Vagina (tissue), 2 donors: Measurements from ENCODE around the gene NUBPL. TPM values are rescaled to one million over a fixed set of nuclear protein-coding genes. Genes with fewer than 3 reads are reported as not detected.

Experiments used
- DNase-seq, 2 donors: peaks; one replicate each; pipeline ENCODE4 v3.0.0-alpha.2; 2017; ENCODE audit errors: extremely low spot score in 2 of 2
- H3K27ac ChIP-seq: fragments of 200-600 bp; sonication (generic); one replicate; pipeline ENCODE4 v1.5.1; 2019
- H3K27me3 ChIP-seq: fragments of 200-600 bp; sonication (generic); one replicate; pipeline ENCODE4 v1.5.1; 2019
- H3K36me3 ChIP-seq, 2 donors: fragments of 200-600 bp; sonication (generic); one replicate each; pipeline ENCODE4 v1.5.1; 2017 to 2019
- H3K4me1 ChIP-seq: fragments of 200-600 bp; sonication (generic); one replicate; pipeline ENCODE4 v1.5.1; 2019
- H3K4me3 ChIP-seq, 2 donors: fragments of 200-600 bp; sonication (generic); 1 replicate in 1 of 2; 2 replicates in 1 of 2; pipeline ENCODE4 v1.5.1; 2016 to 2019
- H3K9me3 ChIP-seq: fragments of 200-600 bp; sonication (generic); one replicate; pipeline ENCODE4 v1.5.1; 2019
- CTCF ChIP-seq, 3 experiments: fragments of 450-650 bp in 2 of 3; fragments of 200-600 bp in 1 of 3; sonication (generic) in 1 of 3; IDR thresholded peaks; one replicate each; pipeline ENCODE4 v1.5.1; 2017 to 2019; ENCODE audit warnings: antibody characterized with exemption in 3 of 3, mild to moderate bottlenecking in 2 of 3, moderate library complexity in 2 of 3
- POLR2A ChIP-seq, 2 donors: fragments of 450-650 bp; IDR thresholded peaks; one replicate each; pipeline ENCODE4 v1.6.1; 2017; ENCODE audit warnings: antibody characterized with exemption in 2 of 2, mild to moderate bottlenecking in 2 of 2, moderate library complexity in 2 of 2
- POLR2AphosphoS5 ChIP-seq, 2 donors: sonication (generic); formaldehyde crosslinking; IDR thresholded peaks; one replicate each; pipeline ENCODE4 v1.9.0; 2017; ENCODE audit warnings: antibody characterized with exemption in 2 of 2, mild to moderate bottlenecking in 2 of 2, low read depth in 1 of 2; ENCODE audit not compliant: insufficient read depth in 1 of 2
- intact Hi-C: fragments of 100-400 bp; cut with DNase I; formaldehyde crosslinking; loops from one replicate; pipeline ENCODE4 v1.15.1; 2023
- total RNA-seq: library from RNA; depleted of rRNA; stranded (reverse); fragments of >200 nt; gene quantifications from one replicate; pipeline ENCODE4 v1.2.3, GENCODE V29; 2016

The NUBPL gene
- total RNA-seq, 1 donor from 2014 or later = 8.6 TPM

GRCh38 chr14:31881531-31882310 is 320.5 kb downstream of the NUBPL start:
- peaks cover 11% of the 10 kb centered on the region for H3K4me1 ChIP-seq
- no peak overlapping the region for H3K27ac ChIP-seq
- TF ChIP-seq POLR2AphosphoS5 (IDR thresholded peaks at IDR 0.05; ENCODE audit: insufficient read depth in 1 of 2, low read depth in 1 of 2) (no peak), CTCF (IDR thresholded peaks at IDR 0.05) (no peak), POLR2A (IDR thresholded peaks at IDR 0.05) (no peak)
- H3K27me3 ChIP-seq = no peaks in the 10 kb centered on the region
- no peaks in the 10 kb centered on the region for H3K36me3 ChIP-seq
- intact Hi-C loops = no loop called here
- no peak overlapping the region for H3K4me3 ChIP-seq
- H3K9me3 ChIP-seq = no peaks in the 10 kb centered on the region
- DNase-seq = no peak

GRCh38 chr14:31884238-31884637 is 323.0 kb downstream of the NUBPL start:
- Histone ChIP-seq H3K27me3 (no peaks in the 10 kb centered on the region), H3K4me3 (no peak overlapping the region), H3K36me3 (no peaks in the 10 kb centered on the region), H3K9me3 (no peaks in the 10 kb centered on the region), H3K4me1 (no peaks in the 10 kb centered on the region), H3K27ac (no peak overlapping the region)
- intact Hi-C loops = no loop called here
- DNase-seq = no peak
- no peak for TF ChIP-seq CTCF (IDR thresholded peaks at IDR 0.05)
- TF ChIP-seq POLR2AphosphoS5 (IDR thresholded peaks at IDR 0.05; ENCODE audit: insufficient read depth in 1 of 2, low read depth in 1 of 2) = no peak
- TF ChIP-seq POLR2A (IDR thresholded peaks at IDR 0.05) = no peak

GRCh38 chr14:31884776-31885379 is 323.7 kb downstream of the NUBPL start:
- no peak overlapping the region for H3K4me3 ChIP-seq
- TF ChIP-seq POLR2A (IDR thresholded peaks at IDR 0.05) = no peak
- no peak for TF ChIP-seq POLR2AphosphoS5 (IDR thresholded peaks at IDR 0.05; ENCODE audit: insufficient read depth in 1 of 2, low read depth in 1 of 2)
- no peak for TF ChIP-seq CTCF (IDR thresholded peaks at IDR 0.05)

GRCh38 chr14:31886156-31886835 is 325.1 kb downstream of the NUBPL start:
- TF ChIP-seq POLR2A (IDR thresholded peaks at IDR 0.05) = no peak
- TF ChIP-seq POLR2AphosphoS5 (IDR thresholded peaks at IDR 0.05; ENCODE audit: insufficient read depth in 1 of 2, low read depth in 1 of 2) = no peak
- no peak for TF ChIP-seq CTCF (IDR thresholded peaks at IDR 0.05)
- Histone ChIP-seq H3K36me3 (no peaks in the 10 kb centered on the region), H3K4me1 (no peaks in the 10 kb centered on the region), H3K27me3 (no peaks in the 10 kb centered on the region), H3K4me3 (no peak overlapping the region), H3K9me3 (no peaks in the 10 kb centered on the region), H3K27ac (no peak overlapping the region)
- intact Hi-C loops = no loop called here
- no peak for DNase-seq

More at GRCh38 chr14:31884776-31885379, 323.7 kb downstream of the NUBPL start:
- H3K27me3 ChIP-seq = no peaks in the 10 kb centered on the region
- no peak for DNase-seq
- no peaks in the 10 kb centered on the region for H3K9me3 ChIP-seq
- no peaks in the 10 kb centered on the region for H3K36me3 ChIP-seq
- intact Hi-C loops = no loop called here
- no peaks in the 10 kb centered on the region for H3K4me1 ChIP-seq
- H3K27ac ChIP-seq = no peak overlapping the region
